AG20443 (cell line): ENCODE data around the gene NAA50.
A peak's percentile ranks its signal among the peaks of the same experiment; 100 is the strongest.

ENCODE experiments used
- DNase-seq: peaks from one replicate; pipeline ENCODE4 v3.0.0; 2012; ENCODE audit warnings: low spot score, mixed read lengths

NAA50 gene

DNA sequence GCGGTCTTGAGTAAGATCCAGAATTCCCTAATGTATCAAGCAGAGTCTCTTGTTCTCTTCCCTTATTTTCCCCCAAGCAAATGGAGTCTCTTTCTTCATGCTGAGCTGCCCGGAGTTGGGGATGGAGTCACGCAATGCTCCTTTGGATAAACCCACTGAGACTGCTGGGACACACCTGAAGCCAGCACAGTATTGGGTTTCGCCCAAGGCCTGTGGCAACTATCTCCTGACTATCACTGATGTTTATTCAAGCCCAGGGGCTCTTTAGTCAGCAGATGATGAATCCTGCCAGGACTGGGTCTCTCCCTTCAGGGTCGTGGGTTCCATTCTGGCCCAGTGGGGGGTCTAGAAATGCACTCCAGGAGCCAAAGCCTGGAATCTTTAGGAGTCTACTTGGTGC lies 60.9 kb downstream of the NAA50 start:
- DNase-seq: no peak

DNA sequence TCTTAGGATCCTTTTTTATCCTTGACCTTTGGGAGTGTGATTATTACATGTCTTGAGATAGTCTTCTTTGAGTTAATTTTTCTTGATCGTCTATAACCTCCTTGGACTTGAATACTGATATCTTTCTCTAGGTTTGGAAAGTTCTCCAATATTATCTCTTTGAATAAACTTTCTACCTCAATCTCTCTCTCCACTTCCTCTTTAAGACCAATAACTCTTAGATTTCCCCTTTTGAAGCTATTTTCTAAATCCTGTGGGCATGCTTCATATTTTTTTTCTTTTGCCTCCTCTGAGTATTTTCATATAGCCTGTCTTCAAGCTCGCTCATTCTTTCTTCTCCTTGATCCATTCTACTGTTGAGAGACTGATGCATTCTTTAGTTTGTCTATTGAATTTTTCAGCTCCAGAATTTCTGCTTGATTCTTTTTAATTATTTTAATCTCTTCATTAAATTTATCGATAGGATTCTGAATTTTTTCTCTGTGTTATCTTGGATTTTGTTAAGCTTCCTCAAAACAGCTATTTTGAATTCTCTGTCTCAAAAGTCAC lies 61.7 kb downstream of the NAA50 start:
- DNase-seq: no peak

GRCh38 chr3:113678773-113679172 lies 67.3 kb downstream of the NAA50 start:
- no peak for DNase-seq

GRCh38 chr3:113677737-113678136 lies 68.3 kb downstream of the NAA50 start:
- no peak for DNase-seq

DNA sequence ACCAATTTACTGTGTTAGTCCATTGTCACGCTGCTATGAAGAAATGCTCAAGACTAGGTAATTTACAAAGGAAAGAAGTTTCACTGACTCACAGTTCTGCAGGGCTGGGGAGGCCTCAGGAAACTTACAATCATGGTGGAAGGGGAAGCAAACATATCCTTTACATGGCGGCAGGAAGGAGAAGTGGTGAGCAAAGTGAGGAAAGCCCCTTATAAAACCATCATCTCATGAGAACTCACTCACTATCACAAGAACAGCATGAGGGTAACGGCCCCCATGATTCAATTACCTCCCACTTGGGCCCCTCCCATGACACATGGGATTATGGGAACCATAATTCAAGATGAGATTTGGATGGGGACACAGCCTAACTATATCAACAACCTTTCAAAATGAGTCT lies 69.8 kb downstream of the NAA50 start:
- DNase-seq: no peak

- DNase-seq: no peak
Observed at GRCh38 chr3:113673593-113673992, 72.5 kb downstream of the NAA50 start.

GRCh38 chr3:113668015-113668414 lies 78.0 kb downstream of the NAA50 start:
- DNase-seq: peak; percentile 46
